Measurements from ENCODE around the gene SH3PXD2A.

SH3PXD2A gene

DNA sequence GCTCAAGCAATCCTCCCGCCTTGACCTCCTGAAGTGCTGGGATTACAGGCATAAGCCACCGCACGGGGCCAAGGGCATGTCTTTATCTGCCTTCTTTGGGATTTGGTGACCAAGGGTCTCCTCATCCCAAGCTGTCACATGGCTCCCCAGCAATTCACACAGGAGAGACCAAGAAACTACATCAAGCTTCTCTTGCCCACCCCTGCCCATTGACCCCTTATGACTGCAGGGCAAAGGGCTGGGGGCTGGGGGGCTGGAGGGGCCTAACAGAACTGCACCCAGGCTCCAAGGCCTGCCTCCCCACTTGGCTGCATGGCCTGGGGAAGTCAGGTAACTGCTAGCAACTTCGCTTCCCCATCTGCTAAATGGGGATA is 137.1 kb downstream of the SH3PXD2A start:
- Histone ChIP-seq H3K36me3 (ENCODE audit: insufficient read depth, low read length) (no peaks in the 10 kb centered on the region), H3K4me1 (ENCODE audit: insufficient read depth, low read length) (no peaks in the 10 kb centered on the region), H3K9me3 (ENCODE audit: insufficient read depth, low read length, severe bottlenecking) (no peaks in the 10 kb centered on the region), H2AFZ (ENCODE audit: low read depth, low read length) (no peak overlapping the region), H3K4me2 (ENCODE audit: insufficient read depth, low read length) (no peak overlapping the region), H3K4me3 (ENCODE audit: low read depth in 1 of 2, low read length in 2 of 2) (no peak overlapping the region), H3K27me3 (ENCODE audit: insufficient read depth, low read length, poor library complexity) (peaks cover 8% of the 10 kb centered on the region), H3K79me2 (ENCODE audit: insufficient read depth, low read length) (no peaks in the 10 kb centered on the region), H4K20me1 (ENCODE audit: insufficient read depth, low read length) (no peaks in the 10 kb centered on the region), H3K27ac (ENCODE audit: low read length) (no peak overlapping the region), H3K9ac (ENCODE audit: low read depth, low read length) (no peak overlapping the region)
- DNase-seq (no peak), ATAC-seq (ENCODE audit: insufficient read depth, low read depth) (no peak)
- TF ChIP-seq, protein P1, sequence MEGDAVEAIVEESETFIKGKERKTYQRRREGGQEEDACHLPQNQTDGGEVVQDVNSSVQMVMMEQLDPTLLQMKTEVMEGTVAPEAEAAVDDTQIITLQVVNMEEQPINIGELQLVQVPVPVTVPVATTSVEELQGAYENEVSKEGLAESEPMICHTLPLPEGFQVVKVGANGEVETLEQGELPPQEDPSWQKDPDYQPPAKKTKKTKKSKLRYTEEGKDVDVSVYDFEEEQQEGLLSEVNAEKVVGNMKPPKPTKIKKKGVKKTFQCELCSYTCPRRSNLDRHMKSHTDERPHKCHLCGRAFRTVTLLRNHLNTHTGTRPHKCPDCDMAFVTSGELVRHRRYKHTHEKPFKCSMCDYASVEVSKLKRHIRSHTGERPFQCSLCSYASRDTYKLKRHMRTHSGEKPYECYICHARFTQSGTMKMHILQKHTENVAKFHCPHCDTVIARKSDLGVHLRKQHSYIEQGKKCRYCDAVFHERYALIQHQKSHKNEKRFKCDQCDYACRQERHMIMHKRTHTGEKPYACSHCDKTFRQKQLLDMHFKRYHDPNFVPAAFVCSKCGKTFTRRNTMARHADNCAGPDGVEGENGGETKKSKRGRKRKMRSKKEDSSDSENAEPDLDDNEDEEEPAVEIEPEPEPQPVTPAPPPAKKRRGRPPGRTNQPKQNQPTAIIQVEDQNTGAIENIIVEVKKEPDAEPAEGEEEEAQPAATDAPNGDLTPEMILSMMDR (IDR thresholded peaks at IDR 0.05; ENCODE audit: borderline replicate concordance, extremely low read depth, low read length, poor library complexity, severe bottlenecking) = no peak
- TF ChIP-seq EZH2 (IDR thresholded peaks at IDR 0.05; ENCODE audit: borderline replicate concordance, low read depth, low read length, severe bottlenecking) = no peak

GRCh38 chr10:103717341-103718246 is 137.8 kb downstream of the SH3PXD2A start:
- DNase-seq (no peak), ATAC-seq (ENCODE audit: insufficient read depth, low read depth) (no peak)
- TF ChIP-seq, protein P1 (IDR thresholded peaks at IDR 0.05; ENCODE audit: borderline replicate concordance, extremely low read depth, low read length, poor library complexity, severe bottlenecking) = no peak
- no peak for TF ChIP-seq EZH2 (IDR thresholded peaks at IDR 0.05; ENCODE audit: borderline replicate concordance, low read depth, low read length, severe bottlenecking)
- Histone ChIP-seq H2AFZ (ENCODE audit: low read depth, low read length) (no peak overlapping the region), H3K9ac (ENCODE audit: low read depth, low read length) (no peak overlapping the region), H3K27me3 (ENCODE audit: insufficient read depth, low read length, poor library complexity) (peaks cover 6% of the 10 kb centered on the region), H4K20me1 (ENCODE audit: insufficient read depth, low read length) (no peaks in the 10 kb centered on the region), H3K9me3 (ENCODE audit: insufficient read depth, low read length, severe bottlenecking) (no peaks in the 10 kb centered on the region), H3K27ac (ENCODE audit: low read length) (no peak overlapping the region), H3K36me3 (ENCODE audit: insufficient read depth, low read length) (no peaks in the 10 kb centered on the region), H3K79me2 (ENCODE audit: insufficient read depth, low read length) (no peaks in the 10 kb centered on the region), H3K4me3 (ENCODE audit: low read depth in 1 of 2, low read length in 2 of 2) (no peak overlapping the region), H3K4me2 (ENCODE audit: insufficient read depth, low read length) (no peak overlapping the region), H3K4me1 (ENCODE audit: insufficient read depth, low read length) (no peaks in the 10 kb centered on the region)

DNA sequence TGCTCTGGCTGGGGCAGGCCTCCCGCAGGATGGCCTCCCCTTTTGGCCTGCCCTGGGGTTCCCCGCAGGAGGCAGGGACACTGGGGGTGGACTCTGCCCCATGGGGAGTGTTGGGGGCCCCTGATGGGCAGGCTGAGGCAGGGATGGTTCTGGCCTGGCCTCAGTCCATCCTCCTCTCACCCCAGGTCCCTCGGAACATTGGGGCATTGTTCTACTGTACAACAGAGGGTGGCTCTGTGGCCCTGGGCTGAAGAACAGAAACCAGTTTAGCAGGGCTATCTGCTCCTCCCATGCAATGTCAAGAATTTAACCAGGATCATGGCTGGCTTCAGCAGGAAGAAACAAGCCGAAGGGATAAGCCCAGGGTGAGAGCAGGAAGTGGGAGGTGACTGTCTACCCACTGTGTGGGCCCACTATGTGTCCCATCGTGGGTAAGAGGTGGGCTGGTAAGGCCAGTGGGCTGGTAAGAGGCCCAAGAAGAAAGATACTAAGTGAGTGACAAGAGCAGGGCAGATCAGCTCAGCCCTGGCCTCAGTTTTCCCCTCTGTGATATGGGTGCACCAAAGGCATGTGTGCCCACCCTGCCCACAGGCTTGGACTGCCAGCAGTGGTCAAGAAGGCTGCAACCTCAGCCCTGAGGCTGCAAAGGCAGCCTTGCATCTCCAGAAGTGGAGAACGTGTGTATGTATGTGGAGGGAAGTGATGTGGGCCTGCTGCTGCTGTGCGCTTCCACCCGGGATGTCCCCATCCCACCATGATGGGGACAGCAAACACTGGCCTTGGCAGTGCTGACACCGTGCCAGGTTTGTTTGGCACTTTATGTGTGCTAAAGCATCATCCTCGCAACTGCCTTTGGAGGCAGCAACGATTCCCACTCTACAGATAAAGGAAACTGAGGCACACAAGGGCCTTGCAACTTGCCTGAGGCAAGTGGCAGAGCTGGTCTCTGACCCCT is 138.9 kb downstream of the SH3PXD2A start:
- Histone ChIP-seq H3K9ac (ENCODE audit: low read depth, low read length) (no peak overlapping the region), H4K20me1 (ENCODE audit: insufficient read depth, low read length) (no peaks in the 10 kb centered on the region), H3K36me3 (ENCODE audit: insufficient read depth, low read length) (no peaks in the 10 kb centered on the region), H2AFZ (ENCODE audit: low read depth, low read length) (no peak overlapping the region), H3K9me3 (ENCODE audit: insufficient read depth, low read length, severe bottlenecking) (no peaks in the 10 kb centered on the region), H3K27me3 (ENCODE audit: insufficient read depth, low read length, poor library complexity) (peaks cover 2% of the 10 kb centered on the region), H3K79me2 (ENCODE audit: insufficient read depth, low read length) (no peaks in the 10 kb centered on the region), H3K27ac (ENCODE audit: low read length) (no peak overlapping the region), H3K4me3 (ENCODE audit: low read depth in 1 of 2, low read length in 2 of 2) (no peak overlapping the region), H3K4me2 (ENCODE audit: insufficient read depth, low read length) (no peak overlapping the region), H3K4me1 (ENCODE audit: insufficient read depth, low read length) (no peaks in the 10 kb centered on the region)
- TF ChIP-seq EZH2 (IDR thresholded peaks at IDR 0.05; ENCODE audit: borderline replicate concordance, low read depth, low read length, severe bottlenecking) = no peak
- TF ChIP-seq, protein P1 (IDR thresholded peaks at IDR 0.05; ENCODE audit: borderline replicate concordance, extremely low read depth, low read length, poor library complexity, severe bottlenecking) = no peak
- ATAC-seq (ENCODE audit: insufficient read depth, low read depth) (no peak), DNase-seq (no peak)

Data from DND-41 (cell line).